Measurements from ENCODE around the gene MPP4.

The MPP4 gene

DNA sequence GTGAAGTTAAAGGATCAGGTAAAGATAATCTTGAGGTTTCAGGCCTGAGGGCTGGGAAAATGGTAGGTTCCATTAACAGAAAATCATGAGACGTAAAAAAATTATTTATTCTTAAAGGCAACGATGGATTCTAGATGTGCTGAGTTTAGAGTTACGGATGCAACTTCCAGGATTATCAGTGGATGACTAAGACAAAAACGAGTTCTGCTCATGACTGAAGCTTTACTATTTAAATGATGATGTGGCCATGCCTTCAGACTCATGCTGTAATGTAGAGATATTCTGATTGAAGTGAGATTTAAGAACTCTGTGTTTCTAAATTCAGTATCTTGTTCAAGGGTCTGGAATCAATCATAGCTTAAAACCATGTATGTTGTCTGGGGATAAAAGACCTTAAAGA lies 60.1 kb downstream of the MPP4 start:
- Histone ChIP-seq H3K9me3 (ENCODE audit: insufficient read depth, low read length) (no peaks in the 10 kb centered on the region), H2AFZ (ENCODE audit: low read depth, low read length, severe bottlenecking) (no peak overlapping the region), H3K9ac (ENCODE audit: low read length) (no peak overlapping the region), H3F3A (ENCODE audit: insufficient read depth) (no peaks in the 10 kb centered on the region), H3K9me2 (replicated peaks; ENCODE audit: insufficient read depth, low read length) (no peaks in the 10 kb centered on the region), H3K27ac (ENCODE audit: low read depth, low read length) (no peak overlapping the region), H3K4me2 (ENCODE audit: low read depth, low read length, poor library complexity, severe bottlenecking) (no peak overlapping the region), H3K36me3 (ENCODE audit: low read length) (peaks cover 13% of the 10 kb centered on the region; the same call in 1 of the 2 replicates), H3K79me2 (ENCODE audit: insufficient read depth, low read length) (peaks cover 6% of the 10 kb centered on the region; the same call in 1 of the 2 replicates), H3K27me3 (ENCODE audit: low read length) (no peaks in the 10 kb centered on the region), H4K20me1 (ENCODE audit: low read depth, low read length) (no peaks in the 10 kb centered on the region), H3K4me3 (ENCODE audit: insufficient read depth, low read length, poor library complexity, severe bottlenecking) (no peak overlapping the region)
- TF ChIP-seq, protein P1, sequence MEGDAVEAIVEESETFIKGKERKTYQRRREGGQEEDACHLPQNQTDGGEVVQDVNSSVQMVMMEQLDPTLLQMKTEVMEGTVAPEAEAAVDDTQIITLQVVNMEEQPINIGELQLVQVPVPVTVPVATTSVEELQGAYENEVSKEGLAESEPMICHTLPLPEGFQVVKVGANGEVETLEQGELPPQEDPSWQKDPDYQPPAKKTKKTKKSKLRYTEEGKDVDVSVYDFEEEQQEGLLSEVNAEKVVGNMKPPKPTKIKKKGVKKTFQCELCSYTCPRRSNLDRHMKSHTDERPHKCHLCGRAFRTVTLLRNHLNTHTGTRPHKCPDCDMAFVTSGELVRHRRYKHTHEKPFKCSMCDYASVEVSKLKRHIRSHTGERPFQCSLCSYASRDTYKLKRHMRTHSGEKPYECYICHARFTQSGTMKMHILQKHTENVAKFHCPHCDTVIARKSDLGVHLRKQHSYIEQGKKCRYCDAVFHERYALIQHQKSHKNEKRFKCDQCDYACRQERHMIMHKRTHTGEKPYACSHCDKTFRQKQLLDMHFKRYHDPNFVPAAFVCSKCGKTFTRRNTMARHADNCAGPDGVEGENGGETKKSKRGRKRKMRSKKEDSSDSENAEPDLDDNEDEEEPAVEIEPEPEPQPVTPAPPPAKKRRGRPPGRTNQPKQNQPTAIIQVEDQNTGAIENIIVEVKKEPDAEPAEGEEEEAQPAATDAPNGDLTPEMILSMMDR (IDR thresholded peaks at IDR 0.05; ENCODE audit: insufficient read depth, low read length, poor library complexity, severe bottlenecking) = no peak
- TF ChIP-seq EZH2phosphoT487 (conservative IDR thresholded peaks at IDR 0.05; ENCODE audit: low read length) = no peak

DNA sequence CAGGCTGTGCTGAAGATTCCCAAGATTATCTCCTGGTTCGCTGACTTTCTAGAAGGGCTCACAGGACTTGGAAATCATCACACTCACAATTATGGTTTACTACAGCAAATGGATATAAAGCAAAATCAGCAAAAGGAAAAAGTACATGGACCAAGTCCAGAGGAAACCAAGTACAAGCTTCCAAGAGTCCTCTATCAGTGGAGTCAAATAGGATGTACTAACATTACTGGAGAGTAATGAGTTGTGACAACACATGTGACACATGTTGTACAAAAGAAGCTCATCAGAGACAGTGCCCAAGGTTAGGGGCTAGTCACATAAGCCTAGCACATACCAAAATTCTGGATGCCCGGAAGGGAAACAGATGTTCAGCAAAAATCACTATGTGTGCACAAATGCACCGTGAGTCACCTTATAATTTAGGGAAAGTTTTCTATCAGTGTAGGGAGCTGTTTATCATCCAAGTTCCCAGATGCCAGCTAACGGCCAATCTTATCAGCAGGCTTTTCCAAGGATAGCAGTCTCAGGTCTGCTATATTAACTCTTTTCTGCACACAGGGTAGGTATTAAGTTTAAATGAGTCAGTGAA lies 64.7 kb downstream of the MPP4 start:
- TF ChIP-seq EZH2phosphoT487 (conservative IDR thresholded peaks at IDR 0.05; ENCODE audit: low read length) = no peak
- TF ChIP-seq, protein P1 (IDR thresholded peaks at IDR 0.05; ENCODE audit: insufficient read depth, low read length, poor library complexity, severe bottlenecking) = no peak
- no peaks in the 10 kb centered on the region for H3K79me2 ChIP-seq (ENCODE audit: insufficient read depth, low read length)
- H3K27me3 ChIP-seq (ENCODE audit: low read length) = no peaks in the 10 kb centered on the region
- H3K9ac ChIP-seq (ENCODE audit: low read length) = no peak overlapping the region
- no peaks in the 10 kb centered on the region for H3K9me2 ChIP-seq (replicated peaks; ENCODE audit: insufficient read depth, low read length)
- H3F3A ChIP-seq (ENCODE audit: insufficient read depth) = no peaks in the 10 kb centered on the region
- H2AFZ ChIP-seq (ENCODE audit: low read depth, low read length, severe bottlenecking) = no peak overlapping the region
- H3K27ac ChIP-seq (ENCODE audit: low read depth, low read length) = no peak overlapping the region
- no peaks in the 10 kb centered on the region for H4K20me1 ChIP-seq (ENCODE audit: low read depth, low read length)
- H3K36me3 ChIP-seq (ENCODE audit: low read length) = peaks cover 23% of the 10 kb centered on the region; the same call in 1 of the 2 replicates
- H3K4me3 ChIP-seq (ENCODE audit: insufficient read depth, low read length, poor library complexity, severe bottlenecking) = no peak overlapping the region
- no peak overlapping the region for H3K4me2 ChIP-seq (ENCODE audit: low read depth, low read length, poor library complexity, severe bottlenecking)
- H3K9me3 ChIP-seq (ENCODE audit: insufficient read depth, low read length) = no peaks in the 10 kb centered on the region

DNA sequence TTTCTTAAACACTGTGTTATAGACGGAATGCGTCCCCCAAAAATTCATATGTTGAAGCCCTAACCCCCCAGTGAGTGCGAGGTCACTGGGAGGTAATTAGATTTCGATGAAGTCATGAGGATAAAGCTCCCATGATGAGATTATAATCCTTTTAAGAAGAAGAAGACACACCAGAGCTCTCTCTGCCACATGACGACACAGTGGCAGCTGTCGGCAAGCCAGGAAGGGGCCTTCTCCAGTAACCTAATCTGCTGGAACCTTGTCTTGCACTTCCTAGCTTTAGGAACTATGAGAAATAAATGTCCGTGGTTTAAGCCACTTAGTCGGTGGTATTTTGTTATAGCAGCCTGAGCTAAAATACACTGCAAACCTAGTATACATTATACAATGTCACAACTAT lies 67.4 kb downstream of the MPP4 start:
- Histone ChIP-seq H2AFZ (ENCODE audit: low read depth, low read length, severe bottlenecking) (no peak overlapping the region), H3K79me2 (ENCODE audit: insufficient read depth, low read length) (no peaks in the 10 kb centered on the region), H4K20me1 (ENCODE audit: low read depth, low read length) (no peaks in the 10 kb centered on the region), H3K27me3 (ENCODE audit: low read length) (no peaks in the 10 kb centered on the region), H3K4me3 (ENCODE audit: insufficient read depth, low read length, poor library complexity, severe bottlenecking) (no peak overlapping the region), H3K4me2 (ENCODE audit: low read depth, low read length, poor library complexity, severe bottlenecking) (no peak overlapping the region), H3F3A (ENCODE audit: insufficient read depth) (no peaks in the 10 kb centered on the region), H3K9me2 (replicated peaks; ENCODE audit: insufficient read depth, low read length) (no peaks in the 10 kb centered on the region), H3K36me3 (ENCODE audit: low read length) (peaks cover 14% of the 10 kb centered on the region; the same call in 1 of the 2 replicates), H3K27ac (ENCODE audit: low read depth, low read length) (no peak overlapping the region), H3K9me3 (ENCODE audit: insufficient read depth, low read length) (no peaks in the 10 kb centered on the region), H3K9ac (ENCODE audit: low read length) (no peak overlapping the region)
- TF ChIP-seq EZH2phosphoT487 (conservative IDR thresholded peaks at IDR 0.05; ENCODE audit: low read length) = no peak
- TF ChIP-seq, protein P1 (IDR thresholded peaks at IDR 0.05; ENCODE audit: insufficient read depth, low read length, poor library complexity, severe bottlenecking) = no peak
